HG02763 (cell line): ENCODE data around the gene SPINK13.
"Not testable (repeated sequence)": the region's sequence is repeated elsewhere in the genome, so short reads cannot be mapped to it uniquely, and the experiment has no call there.

Experiments used
- ATAC-seq: cut with Tn5 transposase; IDR thresholded peaks from one replicate; pipeline ENCODE4 v1.9.1; 2021; ENCODE audit warnings: mild to moderate bottlenecking, moderate library complexity; ENCODE audit not compliant: unreplicated experiment

SPINK13 gene

DNA sequence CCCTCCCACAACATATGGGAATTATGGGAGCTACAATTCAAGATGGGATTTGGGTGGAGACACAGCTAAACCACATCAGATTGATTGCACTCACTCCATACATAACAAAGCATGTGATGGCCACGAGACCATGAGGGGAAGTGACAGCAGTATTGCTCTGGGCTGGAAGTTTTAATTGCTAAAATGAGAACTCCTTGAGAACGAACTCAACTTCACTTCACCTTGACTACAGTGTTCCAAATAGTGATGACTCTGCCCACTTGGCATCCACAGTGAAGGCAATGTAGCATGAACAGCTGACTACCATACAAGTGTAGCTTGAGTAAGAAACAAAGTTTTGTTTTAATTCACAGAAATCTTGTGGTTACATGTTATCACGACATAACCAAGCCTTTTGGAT, 42.9 kb downstream of the SPINK13 start:
- ATAC-seq = no peak

DNA sequence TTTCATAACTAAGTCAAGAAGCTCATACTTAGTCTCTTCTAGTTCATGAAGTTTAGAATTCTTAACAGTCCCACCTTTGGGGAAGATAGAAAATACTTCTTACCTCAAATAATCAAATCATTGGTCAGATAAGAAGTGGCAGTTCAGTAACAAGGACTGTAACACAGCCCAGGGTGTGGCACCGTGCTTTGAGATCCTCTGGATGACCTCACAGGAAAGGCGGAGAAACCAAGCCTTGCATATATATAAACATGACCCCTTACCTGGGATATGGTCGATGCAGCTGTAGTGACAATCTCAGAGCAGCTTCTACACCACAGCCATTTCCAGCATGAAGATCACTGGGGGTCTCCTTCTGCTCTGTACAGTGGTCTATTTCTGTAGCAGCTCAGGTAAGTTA, 43.6 kb downstream of the SPINK13 start, which contains the start of gene SPINK7:
SPINK7 (plus strand) TSS at position 271 of the 400 bp plus-strand sequence; CDS start at position 332, 61 bp downstream.
- no peak for ATAC-seq

- ATAC-seq = no peak
These were observed 45.6 kb downstream of the SPINK13 start for GRCh38 chr5:148314187-148314586.

DNA sequence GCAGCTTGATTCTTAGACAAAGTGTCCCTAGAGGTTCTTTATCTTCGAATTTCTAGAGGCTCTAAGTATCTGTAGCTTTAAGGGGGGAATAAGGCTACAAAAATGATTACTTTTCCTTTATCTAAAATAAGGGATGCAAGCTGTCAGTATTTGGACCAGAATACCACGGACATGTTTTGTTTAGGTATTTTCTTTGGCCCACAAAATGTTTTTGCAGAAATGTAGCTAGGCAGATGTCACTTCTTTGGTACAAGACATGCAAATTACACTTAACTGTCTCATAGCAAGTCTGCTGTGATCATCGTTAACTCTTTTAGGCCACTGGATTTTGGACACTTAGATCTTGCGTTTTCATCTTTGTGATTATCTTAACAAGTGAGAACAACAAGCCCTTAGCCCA, 46.1 kb downstream of the SPINK13 start:
- ATAC-seq = no peak

GRCh38 chr5:148320011-148320963, 51.7 kb downstream of the SPINK13 start:
- ATAC-seq = not testable (repeated sequence)

DNA sequence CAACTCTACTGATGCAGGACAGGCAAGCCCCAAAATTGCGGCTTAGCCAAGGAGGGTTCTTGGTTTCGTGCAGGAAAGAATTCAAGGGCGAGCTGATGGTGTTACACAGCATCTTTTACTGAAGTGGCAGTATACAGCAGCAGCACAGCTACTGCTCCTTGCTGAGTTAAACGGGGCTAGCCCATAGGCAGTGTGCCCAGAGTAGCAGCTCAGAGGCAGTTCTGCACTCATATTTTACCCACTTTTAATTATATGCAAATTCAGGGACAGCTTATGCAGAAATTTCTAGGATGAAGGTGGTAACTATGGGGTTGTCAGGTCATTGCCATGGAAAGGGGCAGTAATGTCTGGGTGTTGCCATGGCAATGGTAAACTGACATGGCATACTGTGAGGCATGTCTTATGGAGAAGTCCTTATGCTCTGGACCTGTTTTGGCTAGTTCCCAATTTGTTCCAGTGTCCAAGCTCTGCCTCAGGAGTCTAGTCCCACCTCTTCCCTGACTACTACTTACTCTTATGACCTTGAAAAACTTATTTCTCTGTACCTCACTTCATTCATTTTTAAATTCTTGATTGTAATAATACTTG, 64.8 kb downstream of the SPINK13 start:
- ATAC-seq = no peak

- ATAC-seq = no peak
These were observed 66.7 kb downstream of the SPINK13 start, which contains the start of gene SPINK9 for GRCh38 chr5:148335259-148335658. Gene SPINK9, plus strand, starts transcription at chr5:148335559. Its CDS starts 55 bp downstream, at chr5:148335614.
